Fibroblast of lung (primary cell): ENCODE data around the gene MT1X. TPM values are rescaled to one million over a fixed set of nuclear protein-coding genes. Genes with fewer than 3 reads are reported as not detected.

ENCODE experiments used
- DNase-seq, 2 donors: peaks; one replicate each; pipeline versions ENCODE4 v3.0.0 to v3.0.0-alpha.2; 2010; ENCODE audit warnings: low read depth in 2 of 2
- H2AFZ ChIP-seq: 2 replicates; pipeline ENCODE4 v1.5.1; 2012; ENCODE audit warnings: low read length, control low read depth, inconsistent platforms
- H3K27ac ChIP-seq: 2 replicates; pipeline ENCODE4 v1.5.1; 2011; ENCODE audit warnings: low read length, control low read depth; ENCODE audit not compliant: insufficient read depth
- H3K27me3 ChIP-seq: 2 replicates; pipeline ENCODE4 v1.5.1; 2011; ENCODE audit warnings: mild to moderate bottlenecking, low read length; ENCODE audit not compliant: control insufficient read depth, insufficient read depth
- H3K36me3 ChIP-seq: 2 replicates; pipeline ENCODE4 v1.5.1; 2011; ENCODE audit warnings: low read length; ENCODE audit not compliant: control insufficient read depth, insufficient read depth
- H3K4me1 ChIP-seq: 2 replicates; pipeline ENCODE4 v1.5.1; 2011; ENCODE audit warnings: low read length; ENCODE audit not compliant: control insufficient read depth, insufficient read depth; ENCODE audit errors: extremely low read depth
- H3K4me2 ChIP-seq: 2 replicates; pipeline ENCODE4 v1.5.1; 2011; ENCODE audit warnings: low read length, control low read depth; ENCODE audit not compliant: insufficient read depth; ENCODE audit errors: extremely low read depth
- H3K4me3 ChIP-seq, 4 experiments: fragments of 200-600 bp in 1 of 4; sonication (generic) in 1 of 4; replicated peaks in 1 of 4; 2 replicates each; pipeline ENCODE4 v1.5.1; 2011 to 2016; ENCODE audit warnings: low read length in 4 of 4, low read depth in 3 of 4, mild to moderate bottlenecking in 3 of 4, control low read depth in 2 of 4, inconsistent platforms in 1 of 4, mixed read lengths in 1 of 4; ENCODE audit not compliant: insufficient read depth in 1 of 4; ENCODE audit errors: control extremely low read depth in 1 of 4
- H3K79me2 ChIP-seq: 2 replicates; pipeline ENCODE4 v1.5.1; 2012; ENCODE audit warnings: mild to moderate bottlenecking, low read length, inconsistent platforms; ENCODE audit not compliant: control insufficient read depth, insufficient read depth
- H3K9ac ChIP-seq: 2 replicates; pipeline ENCODE4 v1.5.1; 2011; ENCODE audit warnings: mild to moderate bottlenecking, low read length, control low read depth; ENCODE audit not compliant: insufficient read depth
- H3K9me3 ChIP-seq: 2 replicates; pipeline ENCODE4 v1.5.1; 2012; ENCODE audit warnings: low read depth, low read length; ENCODE audit not compliant: control insufficient read depth, insufficient read depth
- H4K20me1 ChIP-seq: 2 replicates; pipeline ENCODE4 v1.5.1; 2011; ENCODE audit warnings: low read length; ENCODE audit not compliant: control insufficient read depth, insufficient read depth; ENCODE audit errors: extremely low read depth
- CTCF ChIP-seq, 2 donors: IDR thresholded peaks in 1 of 2; conservative IDR thresholded peaks in 1 of 2; 1 replicate in 1 of 2; 2 replicates in 1 of 2; pipeline ENCODE4 v1.5.1; 2011 to 2012; ENCODE audit warnings: low read length in 2 of 2, control low read depth in 1 of 2, inconsistent platforms in 1 of 2, low read depth in 1 of 2, mild to moderate bottlenecking in 1 of 2
- EZH2 ChIP-seq: IDR thresholded peaks from 2 replicates; pipeline ENCODE4 v1.5.1; 2012; ENCODE audit warnings: low read length, control low read depth, mild to moderate bottlenecking; ENCODE audit errors: missing control alignments
- polyA plus RNA-seq, 2 donors: library from polyadenylated mRNA; depleted of rRNA in 1 of 2; stranded (reverse) in 1 of 2; unstranded in 1 of 2; fragments of >200 nt; gene quantifications; 2 replicates each; pipeline ENCODE4 v1.2.1, GENCODE V29; 2011 to 2012; ENCODE audit warnings: missing spikeins in 1 of 2
- total RNA-seq: library from RNA; depleted of rRNA; stranded (reverse); fragments of >200 nt; gene quantifications from 2 replicates; pipeline ENCODE4 v1.2.1, GENCODE V29; 2014

MT1X gene
- total and polyA plus RNA-seq, 2 donors (not counting 1 experiment from before 2014, with no cell fraction given) = 137 to 242 TPM

GRCh38 chr16:56647641-56648431 is 34.4 kb upstream of the MT1X start:
- Histone ChIP-seq H3K4me1 (no peaks in the 10 kb centered on the region), H3K36me3 (no peaks in the 10 kb centered on the region), H4K20me1 (no peaks in the 10 kb centered on the region), H3K27ac (no peak overlapping the region), H3K4me2 (no peak overlapping the region), H3K9ac (no peak overlapping the region), H3K9me3 (no peaks in the 10 kb centered on the region), H3K27me3 (peaks cover 33% of the 10 kb centered on the region), H3K79me2 (no peaks in the 10 kb centered on the region), H3K4me3 (no peak overlapping the region), H2AFZ (no peak overlapping the region)
- no peak for TF ChIP-seq EZH2
- TF ChIP-seq CTCF (conservative IDR thresholded peaks at IDR 0.05 in 1 of 2, IDR thresholded peaks at IDR 0.05 in 1 of 2; ENCODE audit: low read depth in 1 of 2, low read length in 2 of 2) = no peak
- no peak for DNase-seq

DNA sequence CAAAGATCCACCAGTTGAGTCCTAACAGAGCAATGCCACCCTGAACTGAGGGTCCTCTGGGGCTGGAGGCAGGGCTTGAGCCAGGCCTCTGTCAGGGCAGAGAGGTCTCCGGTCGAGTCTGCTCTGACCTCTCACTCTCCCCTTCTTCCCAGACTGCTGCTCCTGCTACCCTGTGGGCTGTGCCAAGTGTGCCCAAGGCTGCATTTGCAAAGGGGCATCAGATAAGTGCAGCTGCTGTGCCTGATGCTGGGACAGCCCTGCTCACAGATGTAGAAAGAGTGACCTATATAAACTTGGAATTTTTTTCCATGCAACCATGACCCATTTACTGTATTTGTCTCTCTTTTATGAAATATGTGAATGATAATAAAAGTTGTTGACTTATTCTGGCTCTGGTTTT is 33.0 kb upstream of the MT1X start:
- TF ChIP-seq CTCF (conservative IDR thresholded peaks at IDR 0.05 in 1 of 2, IDR thresholded peaks at IDR 0.05 in 1 of 2; ENCODE audit: low read depth in 1 of 2, low read length in 2 of 2) = no peak
- no peak for TF ChIP-seq EZH2
- Histone ChIP-seq H3K4me1 (no peaks in the 10 kb centered on the region), H3K9me3 (no peaks in the 10 kb centered on the region), H3K9ac (no peak overlapping the region), H3K36me3 (no peaks in the 10 kb centered on the region), H2AFZ (no peak overlapping the region), H3K4me2 (no peak overlapping the region), H3K79me2 (no peaks in the 10 kb centered on the region), H3K27me3 (peaks cover 33% of the 10 kb centered on the region), H3K27ac (no peak overlapping the region), H3K4me3 (no peak overlapping the region), H4K20me1 (no peaks in the 10 kb centered on the region)
- DNase-seq = no peak

DNA sequence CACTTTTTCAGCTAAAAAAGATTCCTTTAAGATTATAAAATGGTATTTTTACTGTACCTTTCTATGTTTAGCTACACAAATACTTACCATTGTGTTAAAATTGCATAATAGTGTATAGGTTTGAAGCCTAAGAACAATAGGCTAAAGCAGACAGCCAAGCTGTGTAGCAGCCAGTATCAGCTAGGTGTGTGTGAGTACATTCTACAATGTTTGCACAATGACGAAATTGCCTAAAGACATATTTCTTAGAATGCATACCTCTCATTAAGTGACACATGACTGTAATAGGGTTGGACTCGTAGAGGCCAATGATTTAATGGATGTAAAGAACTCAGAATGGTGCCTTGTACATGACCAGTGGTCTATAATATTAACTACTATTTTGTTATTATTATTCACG is 32.5 kb upstream of the MT1X start:
- peaks cover 33% of the 10 kb centered on the region for H3K27me3 ChIP-seq
- no peak for DNase-seq
- no peaks in the 10 kb centered on the region for H3K9me3 ChIP-seq
- no peaks in the 10 kb centered on the region for H3K4me1 ChIP-seq
- no peaks in the 10 kb centered on the region for H3K79me2 ChIP-seq
- H3K9ac ChIP-seq = no peak overlapping the region
- TF ChIP-seq CTCF (conservative IDR thresholded peaks at IDR 0.05 in 1 of 2, IDR thresholded peaks at IDR 0.05 in 1 of 2; ENCODE audit: low read depth in 1 of 2, low read length in 2 of 2) (no peak), EZH2 (no peak)
- no peaks in the 10 kb centered on the region for H3K36me3 ChIP-seq
- H3K4me3 ChIP-seq = no peak overlapping the region
- H2AFZ ChIP-seq = no peak overlapping the region
- no peak overlapping the region for H3K4me2 ChIP-seq
- no peak overlapping the region for H3K27ac ChIP-seq
- H4K20me1 ChIP-seq = no peaks in the 10 kb centered on the region
